HG02798 (cell line): Measurements from ENCODE around the gene THUMPD1.
"Not testable (repeated sequence)": the region's sequence is repeated elsewhere in the genome, so short reads cannot be mapped to it uniquely, and the experiment has no call there.

ENCODE experiments used
- ATAC-seq: cut with Tn5 transposase; IDR thresholded peaks from one replicate; pipeline ENCODE4 v1.9.1; 2021; ENCODE audit warnings: mild to moderate bottlenecking; ENCODE audit not compliant: unreplicated experiment, poor library complexity

Gene THUMPD1

GRCh38 chr16:20741554-20742285 is at the start of gene THUMPD1:
THUMPD1 (minus strand) TSS chr16:20741818; CDS start chr16:20741739, 79 bp downstream.
- peak; percentile 90 for ATAC-seq

- ATAC-seq, result no peak
These were observed 47.5 kb upstream of the THUMPD1 start for GRCh38 chr16:20789130-20789529.

- no peak for ATAC-seq
These were observed 42.6 kb upstream of the THUMPD1 start for GRCh38 chr16:20784204-20784603.

GRCh38 chr16:20782470-20782869 is 40.9 kb upstream of the THUMPD1 start:
- ATAC-seq, result no peak

GRCh38 chr16:20781697-20782096 is 40.1 kb upstream of the THUMPD1 start:
- ATAC-seq, result no peak

GRCh38 chr16:20774703-20775362 is 33.2 kb upstream of the THUMPD1 start:
- ATAC-seq, result peak; percentile 70

GRCh38 chr16:20773679-20774078 is 32.1 kb upstream of the THUMPD1 start:
- ATAC-seq, result no peak

- ATAC-seq, result no peak
These were observed 27.2 kb upstream of the THUMPD1 start for GRCh38 chr16:20768818-20769217.

GRCh38 chr16:20768121-20768520 is 26.5 kb upstream of the THUMPD1 start:
- no peak for ATAC-seq

GRCh38 chr16:20767577-20767976 is 26.0 kb upstream of the THUMPD1 start:
- ATAC-seq, result no peak

- no peak for ATAC-seq
These were observed 24.7 kb upstream of the THUMPD1 start for GRCh38 chr16:20766294-20766693.

GRCh38 chr16:20765732-20766131 is 24.1 kb upstream of the THUMPD1 start:
- ATAC-seq, result no peak

- not testable (repeated sequence) for ATAC-seq
These were observed 22.8 kb upstream of the THUMPD1 start for GRCh38 chr16:20764448-20764847.

- ATAC-seq, result peak; percentile 98
These were observed 22.0 kb upstream of the THUMPD1 start, which contains the start of gene ACSM3 for GRCh38 chr16:20763461-20764232. ACSM3 (plus strand) TSS chr16:20764014; CDS start chr16:20770035, 6,021 bp downstream.

- no peak for ATAC-seq
These were observed 20.9 kb upstream of the THUMPD1 start for GRCh38 chr16:20762404-20763123.

GRCh38 chr16:20761175-20761574 is 19.6 kb upstream of the THUMPD1 start:
- no peak for ATAC-seq

GRCh38 chr16:20760346-20760745 is 18.7 kb upstream of the THUMPD1 start:
- no peak for ATAC-seq

- not testable (repeated sequence) for ATAC-seq
These were observed 14.2 kb upstream of the THUMPD1 start for GRCh38 chr16:20755799-20756198.

- ATAC-seq, result no peak
These were observed 13.6 kb upstream of the THUMPD1 start for GRCh38 chr16:20755238-20755637.

GRCh38 chr16:20753727-20754126 is 12.1 kb upstream of the THUMPD1 start:
- no peak for ATAC-seq
